IMR-90 (cell line): ENCODE results near the gene ASCL5. TPM values are rescaled to one million over a fixed set of nuclear protein-coding genes. Genes with fewer than 3 reads are reported as not detected.

Source experiments
- ATAC-seq: fragments of 200-7000 bp; cut with Tn5 transposase; 2 replicates; pipeline ENCODE4 v1.9.1; 2020; ENCODE audit warnings: low read depth, mild to moderate bottlenecking, moderate library complexity
- BruUV-seq: library from RNA; stranded (reverse); fragments of 400-500 nt; replicated peaks from 2 replicates; lab custom pipeline; 2021; lab: Mats Ljungman, UMichigan
- CTCF ChIA-PET: fragments of 300-600 bp; formaldehyde crosslinking; extraction: SDS; loops from one replicate; lab custom pipeline; 2021; ENCODE audit warnings: antibody characterized with exemption; lab: Yijun Ruan, JAX
- POLR2A ChIA-PET: fragments of 300-600 bp; sonication (Branson Sonifier 250); formaldehyde crosslinking; loops from one replicate; lab custom pipeline; 2022; ENCODE audit warnings: antibody characterized with exemption; ENCODE audit not compliant: unreplicated experiment; lab: Charles Lee
- DNase-seq: peaks from one replicate; pipeline ENCODE4 v3.0.0; 2013
- H2AFZ ChIP-seq: replicated peaks from 2 replicates; pipeline ENCODE3; 2013; ENCODE audit warnings: low read length, mild to moderate bottlenecking; ENCODE audit not compliant: poor library complexity
- H2AK5ac ChIP-seq: 2 replicates; pipeline ENCODE4 v1.6.1; 2013; ENCODE audit warnings: low read depth, low read length, inconsistent platforms
- H2AK9ac ChIP-seq: replicated peaks from 2 replicates; pipeline ENCODE3; 2013; ENCODE audit warnings: mild to moderate bottlenecking, low read depth, low read length, moderate library complexity; ENCODE audit not compliant: poor library complexity
- H2BK120ac ChIP-seq: 2 replicates; pipeline ENCODE4 v1.6.1; 2013; ENCODE audit warnings: low read depth, low read length, inconsistent platforms
- H2BK15ac ChIP-seq: 3 replicates; pipeline ENCODE4 v1.6.1; 2013; ENCODE audit warnings: low read depth, low read length, inconsistent platforms
- H2BK20ac ChIP-seq: 2 replicates; pipeline ENCODE4 v1.6.1; 2013; ENCODE audit warnings: low read depth, mild to moderate bottlenecking, inconsistent platforms, low read length, moderate library complexity
- H2BK5ac ChIP-seq: 2 replicates; pipeline ENCODE4 v1.6.1; 2013; ENCODE audit warnings: mild to moderate bottlenecking, low read depth, low read length, inconsistent platforms; ENCODE audit not compliant: poor library complexity, severe bottlenecking
- H3K14ac ChIP-seq: replicated peaks from 2 replicates; pipeline ENCODE4 v1.6.1; 2013; ENCODE audit warnings: low read depth, low read length, inconsistent platforms
- H3K18ac ChIP-seq: 2 replicates; pipeline ENCODE4 v1.6.1; 2013; ENCODE audit warnings: low read depth, low read length, control low read depth
- H3K23ac ChIP-seq: 2 replicates; pipeline ENCODE4 v1.6.1; 2013; ENCODE audit warnings: low read depth, low read length, inconsistent platforms
- H3K27ac ChIP-seq: 2 replicates; pipeline ENCODE4 v1.5.1; 2013; ENCODE audit warnings: mild to moderate bottlenecking, control low read depth, low read length; ENCODE audit not compliant: insufficient read depth
- H3K27me3 ChIP-seq: 2 replicates; pipeline ENCODE4 v1.6.1; 2013; ENCODE audit warnings: low read length; ENCODE audit not compliant: control insufficient read depth, insufficient read depth
- H3K36me3 ChIP-seq: 2 replicates; pipeline ENCODE4 v1.6.1; 2013; ENCODE audit warnings: low read length, mixed read lengths; ENCODE audit not compliant: control insufficient read depth, insufficient read depth
- H3K4ac ChIP-seq: 2 replicates; pipeline ENCODE4 v1.6.1; 2013; ENCODE audit warnings: low read depth, low read length, inconsistent platforms
- H3K4me1 ChIP-seq: 2 replicates; pipeline ENCODE4 v1.6.1; 2013; ENCODE audit warnings: low read length, mixed read lengths; ENCODE audit not compliant: control insufficient read depth, insufficient read depth
- H3K4me2 ChIP-seq: 2 replicates; pipeline ENCODE4 v1.6.1; 2013; ENCODE audit warnings: low read depth, mild to moderate bottlenecking, control low read depth, low read length, moderate library complexity
- H3K4me3 ChIP-seq: 2 replicates; pipeline ENCODE4 v1.5.1; 2013; ENCODE audit warnings: low read depth, mild to moderate bottlenecking, control low read depth, low read length, moderate library complexity; ENCODE audit not compliant: insufficient read depth
- H3K56ac ChIP-seq: 2 replicates; pipeline ENCODE4 v1.6.1; 2013; ENCODE audit warnings: low read length, inconsistent platforms; ENCODE audit not compliant: insufficient read depth; ENCODE audit errors: extremely low read depth
- H3K79me1 ChIP-seq, 2 experiments: 2 replicates each; pipeline ENCODE4 v1.6.1; 2013; ENCODE audit warnings: low read length in 2 of 2, inconsistent platforms in 1 of 2, low read depth in 1 of 2
- H3K9ac ChIP-seq: 2 replicates; pipeline ENCODE4 v1.6.1; 2013; ENCODE audit warnings: low read depth, low read length, control low read depth
- H3K9me1 ChIP-seq: 2 replicates; pipeline ENCODE4 v1.6.1; 2013; ENCODE audit warnings: low read length, inconsistent platforms; ENCODE audit not compliant: insufficient read depth
- H3K9me3 ChIP-seq: 2 replicates; pipeline ENCODE4 v1.6.1; 2013; ENCODE audit warnings: low read length; ENCODE audit not compliant: control insufficient read depth, insufficient read depth
- H4K20me1 ChIP-seq: 2 replicates; pipeline ENCODE4 v1.6.1; 2013; ENCODE audit warnings: low read length, inconsistent platforms; ENCODE audit not compliant: insufficient read depth
- H4K5ac ChIP-seq: 2 replicates; pipeline ENCODE4 v1.6.1; 2013; ENCODE audit warnings: mild to moderate bottlenecking, low read depth, low read length, control low read depth
- H4K8ac ChIP-seq, 2 experiments: 2 replicates each; pipeline ENCODE4 v1.6.1; 2013; ENCODE audit warnings: low read depth in 2 of 2, low read length in 2 of 2, control low read depth in 1 of 2, inconsistent platforms in 1 of 2
- H4K91ac ChIP-seq: 2 replicates; pipeline ENCODE4 v1.6.1; 2013; ENCODE audit warnings: low read depth, low read length, inconsistent platforms; ENCODE audit not compliant: insufficient read depth
- BHLHE40 ChIP-seq: fragments of 150-350 bp; IDR thresholded peaks from 2 replicates; pipeline ENCODE4 v1.6.1; 2016; ENCODE audit warnings: mild to moderate bottlenecking, low read depth, low read length
- CHD1 ChIP-seq: IDR thresholded peaks from 2 replicates; pipeline ENCODE4 v1.6.1; 2012; ENCODE audit warnings: low read depth, low read length, improper control_type of control experiment
- CTCF ChIP-seq: conservative IDR thresholded peaks from 2 replicates; pipeline ENCODE4 v1.5.1; 2012; ENCODE audit warnings: mild to moderate bottlenecking, low read depth, low read length, improper control_type of control experiment
- ELK1 ChIP-seq: fragments of 150-350 bp; IDR thresholded peaks from 2 replicates; pipeline ENCODE4 v1.6.1; 2016; ENCODE audit warnings: low read depth, mild to moderate bottlenecking, low read length, moderate library complexity, borderline replicate concordance
- FOS ChIP-seq: fragments of 150-350 bp; IDR thresholded peaks from 2 replicates; pipeline ENCODE4 v1.6.1; 2016; ENCODE audit warnings: low read depth, low read length
- MAFK ChIP-seq: IDR thresholded peaks from 2 replicates; pipeline ENCODE4 v1.6.1; 2012; ENCODE audit warnings: low read depth, low read length, improper control_type of control experiment
- MAZ ChIP-seq: IDR thresholded peaks from 2 replicates; pipeline ENCODE4 v1.6.1; 2012; ENCODE audit warnings: low read depth, mild to moderate bottlenecking, low read length, improper control_type of control experiment, moderate library complexity, borderline replicate concordance
- MXI1 ChIP-seq: IDR thresholded peaks from 2 replicates; pipeline ENCODE4 v1.6.1; 2012; ENCODE audit warnings: low read depth, mild to moderate bottlenecking, low read length, moderate library complexity, borderline replicate concordance
- NFE2L2 ChIP-seq: fragments of 150-350 bp; IDR thresholded peaks from 2 replicates; pipeline ENCODE4 v1.6.1; 2016; ENCODE audit warnings: low read depth, mild to moderate bottlenecking, low read length
- RAD21 ChIP-seq: IDR thresholded peaks from 2 replicates; pipeline ENCODE4 v1.6.1; 2012; ENCODE audit warnings: low read length, improper control_type of control experiment
- RCOR1 ChIP-seq: IDR thresholded peaks from 2 replicates; pipeline ENCODE4 v1.6.1; 2012; ENCODE audit warnings: mild to moderate bottlenecking, low read length, improper control_type of control experiment; ENCODE audit not compliant: insufficient replicate concordance
- RFX5 ChIP-seq: IDR thresholded peaks from 2 replicates; pipeline ENCODE4 v1.8.0; 2012; ENCODE audit warnings: low read depth, mild to moderate bottlenecking, low read length, moderate library complexity
- SMC3 ChIP-seq: fragments of 150-350 bp; IDR thresholded peaks from 2 replicates; pipeline ENCODE4 v1.6.1; 2016; ENCODE audit warnings: low read depth, mild to moderate bottlenecking, antibody characterized with exemption, low read length, moderate library complexity
- USF2 ChIP-seq: fragments of 150-350 bp; IDR thresholded peaks from 2 replicates; pipeline ENCODE4 v1.6.1; 2017; ENCODE audit warnings: mild to moderate bottlenecking, antibody characterized with exemption, low read length, low read depth
- WGBS, 2 experiments: methylation state at CpG; one replicate each; pipeline versions ENCODE4 v1.1.5 to v1.1.7; 2013; ENCODE audit warnings: missing lambda C conversion rate in 2 of 2; ENCODE audit not compliant: insufficient read length in 1 of 2; ENCODE audit errors: extremely low coverage in 2 of 2; 5-methylcytosine and 5-hydroxymethylcytosine counted together
- dilution Hi-C: fragments of 300-500 bp; cut with HindIII; formaldehyde crosslinking; loops from one replicate; pipeline ENCODE4 v1.14.3; 2018; ENCODE audit warnings: low sequenced_read_pairs; ENCODE audit not compliant: unreplicated experiment
- in situ Hi-C: fragments of 300-500 bp; cut with MboI; formaldehyde crosslinking; loops from 3 replicates; pipeline ENCODE4 v1.14.3; 2019; ENCODE audit warnings: low sequenced_read_pairs, inconsistent platforms, mixed read lengths
- intact Hi-C: fragments of 100-400 bp; cut with micrococcal nuclease; formaldehyde crosslinking; loops from 2 replicates; pipeline ENCODE4 v1.10.0; 2022
- polyA plus RNA-seq, 3 experiments: library from polyadenylated mRNA; depleted of rRNA; stranded (reverse); fragments of >200 nt; gene quantifications; 2 replicates each; pipeline ENCODE4 v1.2.3, GENCODE V29; 2012; ENCODE audit warnings: low replicate concordance in 1 of 3
- total RNA-seq: library from RNA; depleted of rRNA; stranded (reverse); fragments of >200 nt; gene quantifications from 2 replicates; pipeline ENCODE4 v1.2.3, GENCODE V29; 2012

Gene ASCL5
- total and polyA plus RNA-seq, 2 of the 4 experiments (the other 2 are of a cell fraction) = not detected

- Histone ChIP-seq H2AFZ (no peak overlapping the region), H4K91ac (no peak overlapping the region), H3K36me3 (no peaks in the 10 kb centered on the region), H3K56ac (no peak overlapping the region), H3K27ac (no peak overlapping the region), H2BK5ac (no peak overlapping the region), H2AK5ac (no peak overlapping the region), H3K23ac (no peak overlapping the region), H3K9me3 (no peaks in the 10 kb centered on the region), H3K18ac (no peak overlapping the region), H2BK120ac (no peak overlapping the region), H3K4ac (no peak overlapping the region), H3K4me1 (no peaks in the 10 kb centered on the region), H4K5ac (no peak overlapping the region), H3K79me1 (no peaks in the 10 kb centered on the region), H3K9ac (no peak overlapping the region), H2BK15ac (no peak overlapping the region), H3K9me1 (no peaks in the 10 kb centered on the region), H4K8ac (no peak overlapping the region), H3K14ac (no peak overlapping the region), H2AK9ac (no peak overlapping the region), H2BK20ac (no peak overlapping the region), H3K4me3 (no peak overlapping the region), H4K20me1 (no peaks in the 10 kb centered on the region), H3K27me3 (peaks cover 61% of the 10 kb centered on the region), H3K4me2 (no peak overlapping the region)
- POLR2A ChIA-PET = no interaction called here
- in situ Hi-C loops (loop anchor here (10.0 kb wide), 1 partner anchor 145 kb away; no protein-coding TSS in a partner anchor), intact Hi-C loops (loop anchor here (10.0 kb wide), 1 partner anchor 105 kb away; no protein-coding TSS in a partner anchor), dilution Hi-C loops (no loop called here)
- WGBS, 2 experiments = no CpG with 5 or more reads among the region's 3 CpGs
- ATAC-seq = no peak
- BruUV-seq = no TSS peak
- DNase-seq = no peak
- CTCF ChIA-PET = no interaction called here
- TF ChIP-seq RCOR1 (no peak), ELK1 (no peak), RAD21 (no peak), SMC3 (no peak), MAZ (no peak), MAFK (no peak), CTCF (no peak), USF2 (no peak), NFE2L2 (no peak), RFX5 (no peak), BHLHE40 (no peak), MXI1 (no peak), FOS (no peak), CHD1 (no peak)
Measured at GRCh38 chr1:201080135-201080534, 46.8 kb downstream of the ASCL5 start.
